ENCODE measurements around the gene TTLL5. TPM values are rescaled to one million over a fixed set of nuclear protein-coding genes. Genes with fewer than 3 reads are reported as not detected.

The TTLL5 gene
- total RNA-seq, 1 donor from 2014 or later: 43.1 TPM

- Mint-ChIP-seq H3K36me3 (ENCODE audit: unreplicated experiment) (no peaks in the 10 kb centered on the region), H3K9me3 (ENCODE audit: unreplicated experiment) (no peaks in the 10 kb centered on the region), H3K27ac (ENCODE audit: unreplicated experiment) (no peak overlapping the region), H3K4me1 (ENCODE audit: low read depth, unreplicated experiment) (peaks cover 4% of the 10 kb centered on the region), H3K27me3 (ENCODE audit: unreplicated experiment) (no peaks in the 10 kb centered on the region), H3K4me3 (ENCODE audit: unreplicated experiment) (no peak overlapping the region)
- no peak for DNase-seq
- no peak for TF ChIP-seq CTCF (IDR thresholded peaks at IDR 0.05; ENCODE audit: partially characterized antibody, unreplicated experiment)
These were observed 329.3 kb downstream of the TTLL5 start for GRCh38 chr14:75990297-75990696.

GRCh38 chr14:75991753-75992152 lies 330.7 kb downstream of the TTLL5 start:
- H3K36me3 Mint-ChIP-seq (ENCODE audit: unreplicated experiment): no peaks in the 10 kb centered on the region
- H3K4me1 Mint-ChIP-seq (ENCODE audit: low read depth, unreplicated experiment): no peaks in the 10 kb centered on the region
- H3K4me3 Mint-ChIP-seq (ENCODE audit: unreplicated experiment): no peak overlapping the region
- H3K27me3 Mint-ChIP-seq (ENCODE audit: unreplicated experiment): no peaks in the 10 kb centered on the region
- no peaks in the 10 kb centered on the region for H3K9me3 Mint-ChIP-seq (ENCODE audit: unreplicated experiment)
- DNase-seq: no peak
- no peak for TF ChIP-seq CTCF (IDR thresholded peaks at IDR 0.05; ENCODE audit: partially characterized antibody, unreplicated experiment)
- H3K27ac Mint-ChIP-seq (ENCODE audit: unreplicated experiment): no peak overlapping the region

GRCh38 chr14:75993567-75994041 lies 332.6 kb downstream of the TTLL5 start:
- Mint-ChIP-seq H3K27me3 (ENCODE audit: unreplicated experiment) (no peaks in the 10 kb centered on the region), H3K4me3 (ENCODE audit: unreplicated experiment) (no peak overlapping the region), H3K4me1 (ENCODE audit: low read depth, unreplicated experiment) (no peaks in the 10 kb centered on the region), H3K9me3 (ENCODE audit: unreplicated experiment) (no peaks in the 10 kb centered on the region), H3K27ac (ENCODE audit: unreplicated experiment) (no peak overlapping the region), H3K36me3 (ENCODE audit: unreplicated experiment) (no peaks in the 10 kb centered on the region)
- TF ChIP-seq CTCF (IDR thresholded peaks at IDR 0.05; ENCODE audit: partially characterized antibody, unreplicated experiment): no peak
- no peak for DNase-seq

- Mint-ChIP-seq H3K4me3 (ENCODE audit: unreplicated experiment) (no peak overlapping the region), H3K4me1 (ENCODE audit: low read depth, unreplicated experiment) (no peaks in the 10 kb centered on the region), H3K27me3 (ENCODE audit: unreplicated experiment) (no peaks in the 10 kb centered on the region), H3K36me3 (ENCODE audit: unreplicated experiment) (no peaks in the 10 kb centered on the region), H3K9me3 (ENCODE audit: unreplicated experiment) (no peaks in the 10 kb centered on the region), H3K27ac (ENCODE audit: unreplicated experiment) (no peak overlapping the region)
- TF ChIP-seq CTCF (IDR thresholded peaks at IDR 0.05; ENCODE audit: partially characterized antibody, unreplicated experiment): no peak
- no peak for DNase-seq
These were observed 334.5 kb downstream of the TTLL5 start for GRCh38 chr14:75995372-75996041.

- H3K27me3 Mint-ChIP-seq (ENCODE audit: unreplicated experiment): no peaks in the 10 kb centered on the region
- H3K27ac Mint-ChIP-seq (ENCODE audit: unreplicated experiment): no peak overlapping the region
- DNase-seq: no peak
- no peaks in the 10 kb centered on the region for H3K4me1 Mint-ChIP-seq (ENCODE audit: low read depth, unreplicated experiment)
- TF ChIP-seq CTCF (IDR thresholded peaks at IDR 0.05; ENCODE audit: partially characterized antibody, unreplicated experiment): no peak
- no peak overlapping the region for H3K4me3 Mint-ChIP-seq (ENCODE audit: unreplicated experiment)
- H3K36me3 Mint-ChIP-seq (ENCODE audit: unreplicated experiment): no peaks in the 10 kb centered on the region
- H3K9me3 Mint-ChIP-seq (ENCODE audit: unreplicated experiment): no peaks in the 10 kb centered on the region
These were observed 335.4 kb downstream of the TTLL5 start for GRCh38 chr14:75996488-75996887.
